HepG2 (cell line): ENCODE results near the gene FAM117A. TPM values are rescaled to one million over a fixed set of nuclear protein-coding genes. Genes with fewer than 3 reads are reported as not detected.
A peak's percentile ranks its signal among the peaks of the same experiment; 100 is the strongest.

Source experiments
- BCL3 ChIP-seq: sonication (generic); formaldehyde crosslinking; IDR thresholded peaks from 2 replicates; pipeline ENCODE4 v1.5.1; 2020; ENCODE audit warnings: mild to moderate bottlenecking, missing genetic modification reagents, moderate library complexity
- CBX1 ChIP-seq: IDR thresholded peaks from one replicate; pipeline ENCODE4 v1.6.1; 2016; ENCODE audit warnings: antibody characterized with exemption, low read depth
- CEBPZ ChIP-seq: IDR thresholded peaks from 2 replicates; pipeline ENCODE4 v1.6.1; 2012; ENCODE audit warnings: low read length, improper control_type of control experiment
- KLF15 ChIP-seq: sonication (generic); formaldehyde crosslinking; IDR thresholded peaks from 2 replicates; pipeline ENCODE4 v1.8.1; 2023; ENCODE audit warnings: borderline replicate concordance, mild to moderate bottlenecking, inconsistent platforms, missing genetic modification reagents, mixed read lengths
- KLF6 ChIP-seq: IDR thresholded peaks from 2 replicates; pipeline ENCODE4 v1.8.0; 2016; ENCODE audit warnings: missing biosample characterization, missing genetic modification reagents
- MYPOP ChIP-seq: sonication (generic); formaldehyde crosslinking; IDR thresholded peaks from 2 replicates; pipeline ENCODE4 v1.8.1; 2023; ENCODE audit warnings: mild to moderate bottlenecking, moderate library complexity, missing genetic modification reagents
- POGK ChIP-seq: sonication (generic); formaldehyde crosslinking; conservative IDR thresholded peaks from 2 replicates; pipeline ENCODE4 v1.8.0; 2022; ENCODE audit warnings: mild to moderate bottlenecking, moderate library complexity, missing genetic modification reagents
- SAP130 ChIP-seq: IDR thresholded peaks from 2 replicates; pipeline ENCODE4 v1.6.1; 2016; ENCODE audit warnings: low read depth
- SIN3B ChIP-seq: fragments of 150-350 bp; IDR thresholded peaks from 2 replicates; pipeline ENCODE4 v1.6.1; 2014; ENCODE audit warnings: low read length
- THAP9 ChIP-seq: sonication (generic); formaldehyde crosslinking; IDR thresholded peaks from 2 replicates; pipeline ENCODE4; 2020; ENCODE audit warnings: missing genetic modification reagents, mild to moderate bottlenecking, borderline replicate concordance
- XRCC5 ChIP-seq: fragments of 200-400 bp; formaldehyde crosslinking; optimal IDR thresholded peaks from 2 replicates; pipeline ENCODE3; 2017; ENCODE audit warnings: mild to moderate bottlenecking, low read length
- ZMAT3 ChIP-seq: sonication (generic); formaldehyde crosslinking; conservative IDR thresholded peaks from 2 replicates; pipeline ENCODE4 v1.7.0; 2021; ENCODE audit warnings: missing genetic modification reagents
- ZNF530 ChIP-seq: sonication (generic); formaldehyde crosslinking; IDR thresholded peaks from 2 replicates; pipeline ENCODE4 v1.5.0; 2020; ENCODE audit warnings: low read depth, mild to moderate bottlenecking, missing genetic modification reagents
- ZNF546 ChIP-seq: sonication (generic); formaldehyde crosslinking; conservative IDR thresholded peaks from 2 replicates; pipeline ENCODE4 v1.8.1; 2023; ENCODE audit warnings: mild to moderate bottlenecking, missing genetic modification reagents
- ZUFSP ChIP-seq: sonication (generic); formaldehyde crosslinking; IDR thresholded peaks from 2 replicates; pipeline ENCODE4 v1.9.0; 2021; ENCODE audit warnings: missing genetic modification reagents, mild to moderate bottlenecking, borderline replicate concordance
- polyA plus RNA-seq, 8 experiments: library from polyadenylated mRNA; depleted of rRNA in 3 of 8; stranded (reverse) in 7 of 8; unstranded in 1 of 8; fragments of >200 nt; fragmentation: Illumina TruSeq in 4 of 8; extraction: Trizol in 4 of 8; gene quantifications; 2 replicates each; pipeline versions ENCODE4 v1.2.1 to v1.2.3, GENCODE V29; 2011 to 2016; ENCODE audit warnings: low read depth in 4 of 8, missing spikeins in 1 of 8, mixed read lengths in 1 of 8; ENCODE audit not compliant: insufficient read depth in 1 of 8
- total RNA-seq, 5 experiments: library from RNA; depleted of rRNA; stranded (reverse); fragments of >200 nt; fragmentation: Illumina TruSeq; extraction: Trizol; gene quantifications; 2 replicates each; pipeline ENCODE4 v1.2.3, GENCODE V29; 2016; ENCODE audit warnings: low read depth in 1 of 5

The FAM117A gene
- total and polyA plus RNA-seq, 2 of the 13 experiments (the other 11 are each of a cell fraction or from before 2014, with no cell fraction given) = 12.1 to 19.8 TPM

GRCh38 chr17:49763735-49764558 lies at the start of gene FAM117A (continued):
- TF ChIP-seq POGK (CRISPR knock-in tag) = 0 out of 2 replicates have a peak, but pooled peaks have one; percentile 28
- TF ChIP-seq ZUFSP (CRISPR knock-in tag) = no peak
- no peak for TF ChIP-seq ZNF530 (CRISPR knock-in tag)
- TF ChIP-seq XRCC5 = peak; percentile 41
- TF ChIP-seq ZMAT3 (CRISPR knock-in tag) = peak; percentile 48; the same call in 1 of the 2 replicates
- no peak for TF ChIP-seq MYPOP (CRISPR knock-in tag)
- TF ChIP-seq SIN3B = no peak
- no peak for TF ChIP-seq BCL3 (CRISPR knock-in tag)
- no peak for TF ChIP-seq KLF15
- TF ChIP-seq KLF6 (CRISPR knock-in tag) = 0 out of 2 replicates have a peak, but pooled peaks have one; percentile 43
- TF ChIP-seq CEBPZ = peak; percentile 54; the same call in 1 of the 2 replicates
- peak; percentile 77 for TF ChIP-seq CBX1
- 0 out of 2 replicates have a peak, but pooled peaks have one; percentile 11 for TF ChIP-seq THAP9 (CRISPR knock-in tag)
- TF ChIP-seq SAP130 (CRISPR knock-in tag) = peak; percentile 43
- 0 out of 2 replicates have a peak, but pooled peaks have one; percentile 5 for TF ChIP-seq ZNF546 (CRISPR knock-in tag)
